ENCODE data around the gene SUMF1. TPM values are rescaled to one million over a fixed set of nuclear protein-coding genes. Genes with fewer than 3 reads are reported as not detected.
A peak's percentile ranks its signal among the peaks of the same experiment; 100 is the strongest.

SUMF1 gene
- total RNA-seq, 1 donor from 2014 or later, result 21.7 TPM

DNA sequence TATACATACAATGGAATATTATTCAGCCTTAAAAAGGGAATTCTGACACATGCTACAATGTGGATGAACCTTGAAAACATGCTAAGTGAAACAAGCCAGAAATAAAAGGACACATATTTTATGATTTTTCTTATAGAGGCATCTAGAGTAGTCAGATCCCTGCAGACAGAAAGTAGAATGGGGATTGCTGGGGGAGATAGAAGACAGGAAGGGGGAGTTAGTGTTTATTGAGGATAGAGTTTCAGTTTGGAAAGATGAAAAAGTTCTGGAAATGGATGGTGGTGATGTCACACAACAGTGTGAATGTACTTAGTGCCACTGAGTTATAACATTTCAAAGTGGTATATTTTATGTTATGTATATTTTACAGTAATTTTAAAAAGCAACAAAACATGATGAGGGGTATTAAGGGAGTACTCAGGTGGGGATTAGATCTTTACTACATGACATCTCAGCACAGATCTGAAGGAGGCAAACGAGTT is 30.8 kb upstream of the SUMF1 start:
- ATAC-seq (no peak), DNase-seq (ENCODE audit: low spot score) (no peak)

DNA sequence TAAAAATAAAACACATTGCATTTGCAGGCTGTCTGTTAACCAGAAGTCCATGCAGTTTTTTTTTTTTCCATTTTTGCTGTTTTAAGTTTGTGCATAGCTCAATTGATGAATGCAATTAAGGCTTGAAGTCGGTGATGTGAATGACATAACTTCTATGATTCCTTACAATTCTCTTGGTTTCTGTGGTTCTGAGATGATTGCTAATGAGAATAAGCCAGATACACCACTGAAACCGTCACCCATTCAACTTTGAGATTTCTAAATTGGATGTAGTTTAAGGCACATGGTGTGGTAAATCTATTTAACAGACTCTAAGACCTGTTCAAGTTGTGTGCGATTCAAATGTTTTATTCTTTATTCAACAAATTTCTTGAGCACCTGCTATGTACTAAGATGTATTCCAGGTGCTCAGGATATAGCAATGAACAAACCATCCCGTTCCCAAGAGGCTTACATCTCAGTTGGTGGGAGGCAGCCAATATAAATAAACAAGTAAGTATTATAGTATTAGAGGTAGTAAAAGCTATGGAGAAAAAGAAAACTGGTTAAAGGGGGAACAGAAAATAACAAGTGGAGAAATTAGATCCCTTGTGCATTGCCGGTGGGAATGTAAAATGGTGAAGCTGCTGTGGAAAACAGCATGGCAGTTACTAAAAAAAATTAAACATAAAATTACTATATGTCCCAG is 30.1 kb upstream of the SUMF1 start:
- ATAC-seq (no peak), DNase-seq (ENCODE audit: low spot score) (no peak)

DNA sequence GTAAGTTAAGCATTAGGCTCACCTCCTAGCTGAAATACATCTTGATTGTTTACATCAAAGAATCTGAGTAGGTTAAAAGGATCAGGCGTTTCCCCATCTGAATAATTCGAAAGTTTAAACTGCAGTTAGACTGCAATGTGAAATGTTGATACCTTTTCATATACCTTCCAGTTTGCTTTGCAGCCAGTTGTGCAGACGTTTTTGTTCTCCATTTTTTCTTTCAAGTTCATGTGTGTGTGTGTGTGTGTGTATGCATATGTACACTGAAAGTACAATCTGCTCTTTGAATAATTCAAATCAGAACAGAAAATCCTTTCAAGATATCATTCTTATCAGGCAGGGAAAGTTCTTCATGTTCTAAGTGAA is 29.0 kb upstream of the SUMF1 start:
- DNase-seq (ENCODE audit: low spot score), result no peak

DNA sequence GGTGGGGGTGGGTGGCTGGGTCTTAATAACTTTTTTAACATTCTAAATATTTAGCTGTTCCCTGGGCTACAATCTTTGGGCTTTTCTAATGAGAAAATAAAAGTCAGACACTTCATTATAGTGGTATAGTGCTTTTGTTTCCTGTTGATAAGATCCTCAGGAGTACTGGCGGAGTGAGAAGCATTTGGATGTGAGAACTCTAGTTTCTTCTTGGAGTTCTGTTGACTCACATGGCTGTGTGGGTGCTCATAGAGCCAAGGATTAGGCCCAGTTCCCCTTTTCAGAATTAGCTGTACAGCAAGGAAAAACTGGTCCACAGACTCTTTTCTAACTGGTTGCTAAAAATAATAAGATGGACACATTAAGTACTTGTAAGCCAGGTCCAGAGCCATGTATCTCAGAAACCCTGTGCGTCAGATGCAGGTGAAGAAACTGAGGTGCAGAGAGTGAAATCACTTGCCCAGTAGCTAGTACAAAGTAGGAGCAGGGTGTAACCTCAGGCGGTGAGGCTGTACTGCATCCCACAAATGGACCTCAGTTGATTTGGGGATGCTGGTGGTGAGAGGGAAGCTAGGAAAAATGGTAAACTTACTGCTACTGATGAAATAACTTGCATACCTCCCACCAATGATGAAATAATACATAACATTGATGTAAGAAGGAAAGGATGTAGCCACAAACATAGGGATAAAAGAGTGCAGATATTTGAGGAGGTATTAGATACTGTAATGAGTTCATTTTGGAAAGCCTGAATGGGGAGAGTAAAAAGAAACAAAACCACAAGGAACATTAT is 28.4 kb upstream of the SUMF1 start:
- DNase-seq (ENCODE audit: low spot score) (no peak), ATAC-seq (no peak)

More for the DNA sequence above, 29.0 kb upstream of the SUMF1 start:
- ATAC-seq, result no peak

DNA sequence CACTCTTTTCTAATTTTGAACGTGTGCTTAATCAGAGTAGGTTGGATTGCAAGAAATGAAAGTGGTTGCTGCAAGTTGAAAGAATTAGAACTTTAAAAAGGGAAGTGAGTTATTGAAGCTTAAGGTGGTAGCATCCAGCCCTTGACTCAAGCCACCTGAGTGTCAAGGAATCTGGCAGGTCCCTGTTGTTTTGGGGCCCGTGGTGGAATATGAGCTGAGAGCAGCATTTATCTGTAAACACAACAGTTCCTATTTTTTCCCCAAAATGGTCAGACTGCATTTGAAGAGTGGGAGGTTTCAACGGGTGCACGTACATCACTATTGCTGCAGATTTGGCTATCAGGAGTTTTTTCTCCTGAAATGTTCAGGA is 27.8 kb upstream of the SUMF1 start:
- no peak for DNase-seq (ENCODE audit: low spot score)
- ATAC-seq, result no peak

DNA sequence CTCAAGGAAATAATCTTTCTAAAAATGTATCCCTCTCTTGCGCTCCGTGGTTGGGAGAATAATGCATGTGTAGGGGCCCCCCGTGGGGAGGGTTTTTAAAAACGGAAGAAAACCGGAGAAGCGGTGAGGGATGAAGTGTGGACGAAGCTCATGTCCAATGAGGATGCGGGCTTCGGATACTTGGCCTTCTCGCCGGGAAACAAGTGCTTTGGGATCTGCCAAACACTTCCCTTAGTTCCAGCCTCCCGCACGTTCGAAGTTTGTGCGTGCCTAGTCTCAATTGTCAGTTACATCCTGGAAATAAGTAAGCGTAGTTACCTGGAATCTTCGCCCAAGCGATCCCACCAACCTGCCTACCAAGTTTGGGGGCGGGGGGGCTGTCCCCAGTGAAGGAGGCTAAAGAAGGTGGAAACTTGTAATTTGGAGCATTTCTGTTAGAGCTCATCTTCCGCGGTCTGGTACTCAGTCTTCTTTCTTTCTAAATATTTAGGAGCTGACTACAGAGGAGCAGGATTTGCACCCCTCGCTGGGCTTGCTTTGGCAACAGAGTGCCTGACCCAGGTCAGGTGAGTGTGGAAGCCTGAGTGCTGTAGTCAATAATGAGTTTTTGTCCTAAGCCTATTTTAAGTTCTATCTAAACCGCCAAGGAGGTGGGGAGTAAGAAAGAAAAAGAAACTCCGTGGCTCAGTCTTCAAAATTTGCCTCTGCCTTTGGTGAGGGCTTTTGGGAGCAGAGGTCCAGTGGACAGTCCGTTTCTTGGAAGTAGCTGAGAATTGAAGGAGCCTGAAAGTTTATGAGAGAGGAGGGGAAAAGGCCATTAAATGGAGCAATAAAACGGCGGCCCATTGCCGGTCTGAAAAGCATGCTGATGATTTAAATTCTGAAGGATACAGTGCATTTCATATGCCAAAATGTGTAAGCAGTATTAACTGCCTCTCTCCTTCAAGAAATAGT is 27.1 kb upstream of the SUMF1 start:
- no peak for ATAC-seq
- no peak for DNase-seq (ENCODE audit: low spot score)

DNA sequence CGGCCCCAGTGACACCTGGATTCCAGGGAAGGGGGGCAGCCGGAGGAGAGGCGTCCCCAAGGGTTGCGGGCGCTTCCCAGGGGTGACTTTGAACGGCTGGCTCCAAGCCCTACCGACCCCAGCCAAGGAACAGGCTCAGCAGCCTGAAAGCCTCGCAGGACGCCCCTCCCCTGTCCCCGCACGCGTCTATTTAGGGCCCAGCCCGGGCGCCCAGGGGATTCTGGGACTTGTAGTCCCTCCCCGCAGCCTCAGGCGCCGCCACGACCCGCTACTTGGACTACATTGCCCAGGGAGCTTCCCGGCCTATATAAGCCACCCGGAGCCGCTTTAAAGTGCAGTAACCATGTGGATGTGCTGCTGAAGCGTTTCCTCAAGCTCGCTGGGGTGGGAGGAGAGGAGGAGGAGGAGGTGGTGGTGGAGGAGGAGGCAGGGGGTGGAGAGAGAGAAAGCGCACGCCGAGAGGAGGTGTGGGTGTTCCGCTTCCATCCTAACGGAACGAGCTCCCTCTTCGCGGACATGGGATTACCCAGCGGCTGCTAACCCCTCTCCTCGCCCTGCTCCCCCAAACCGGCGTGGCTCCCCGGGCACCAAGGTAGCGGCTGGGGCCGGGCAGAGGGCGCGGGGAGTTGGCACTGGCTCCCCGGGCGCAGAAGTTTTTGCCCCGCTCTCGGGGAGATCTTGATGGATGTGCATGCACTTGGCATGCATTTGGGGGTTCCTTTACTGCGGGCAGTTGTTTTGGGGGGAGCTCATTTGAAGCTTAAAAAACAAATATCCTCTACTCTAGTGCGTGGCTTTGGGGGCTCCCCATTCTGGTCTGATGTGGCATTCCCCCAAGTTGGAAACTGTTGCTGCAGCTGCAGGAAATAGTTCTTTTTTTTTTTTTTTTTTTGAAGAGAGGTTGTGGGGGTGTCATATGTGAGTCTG is 26.2 kb upstream of the SUMF1 start, which contains the start of gene ITPR1:
Gene ITPR1 (plus strand): TSS at position 335 of the 927 bp plus-strand sequence. CDS start 23,144 bp downstream, outside the sequence.
- ATAC-seq, result peak; percentile 97
- peak; percentile 98 for DNase-seq (ENCODE audit: low spot score)

DNA sequence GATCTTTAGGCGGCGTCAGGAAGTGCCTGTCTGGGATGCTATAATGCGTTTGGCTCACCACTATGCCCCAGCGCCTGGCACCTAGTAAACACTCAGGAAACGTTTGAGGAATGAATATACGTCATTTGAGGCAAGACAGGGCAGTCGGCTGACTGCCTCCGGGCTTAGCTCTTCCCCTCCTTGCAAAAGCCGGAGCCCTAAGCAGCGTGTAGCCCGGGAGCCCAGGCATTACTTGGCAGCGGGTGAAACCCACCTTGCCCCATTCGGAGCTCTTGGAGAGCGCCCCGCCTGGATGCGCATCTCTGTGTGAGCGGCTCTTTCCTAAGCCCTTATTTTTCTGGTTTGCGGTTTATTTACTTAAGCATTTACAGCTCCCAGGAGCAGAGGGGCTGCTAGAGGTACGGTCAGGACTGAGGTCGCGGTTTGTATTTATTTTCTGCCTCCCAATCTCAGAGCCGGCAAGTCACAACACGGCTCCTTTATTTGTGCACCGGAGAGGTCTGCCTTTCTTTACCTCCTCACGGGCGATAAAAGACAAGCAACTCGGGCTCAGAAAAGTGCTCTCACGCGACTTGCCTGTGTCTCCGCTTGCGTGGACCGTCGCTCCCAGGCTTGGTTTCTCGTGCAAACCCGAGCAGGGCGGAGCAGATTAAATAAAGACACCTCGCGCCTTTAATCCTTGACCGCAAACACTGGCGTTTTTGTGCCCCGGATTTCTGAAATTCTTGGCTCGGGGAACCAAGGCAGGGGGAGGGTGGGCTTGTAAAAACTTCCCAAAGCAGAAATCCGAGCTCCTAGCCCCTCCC is 25.3 kb upstream of the SUMF1 start:
- peak; percentile 54 for ATAC-seq
- DNase-seq (ENCODE audit: low spot score), result peak; percentile 53

DNA sequence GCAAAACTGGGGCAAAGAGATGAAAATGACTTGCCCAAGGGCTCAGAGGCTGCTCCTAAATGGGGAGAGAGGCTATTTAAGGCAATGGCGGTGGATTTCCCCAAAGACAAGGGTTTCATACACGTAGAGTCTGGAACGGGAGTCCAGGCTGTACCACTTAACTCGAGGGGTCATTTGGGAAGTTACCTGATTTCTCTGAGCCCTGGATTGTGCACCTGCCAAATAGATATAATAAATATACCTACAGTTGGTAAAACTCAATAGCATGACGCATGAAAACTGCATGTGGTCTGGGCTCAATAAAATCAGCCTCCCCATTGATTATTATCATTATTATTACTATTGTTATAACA is 24.8 kb upstream of the SUMF1 start:
- no peak for DNase-seq (ENCODE audit: low spot score)
- no peak for ATAC-seq

DNA sequence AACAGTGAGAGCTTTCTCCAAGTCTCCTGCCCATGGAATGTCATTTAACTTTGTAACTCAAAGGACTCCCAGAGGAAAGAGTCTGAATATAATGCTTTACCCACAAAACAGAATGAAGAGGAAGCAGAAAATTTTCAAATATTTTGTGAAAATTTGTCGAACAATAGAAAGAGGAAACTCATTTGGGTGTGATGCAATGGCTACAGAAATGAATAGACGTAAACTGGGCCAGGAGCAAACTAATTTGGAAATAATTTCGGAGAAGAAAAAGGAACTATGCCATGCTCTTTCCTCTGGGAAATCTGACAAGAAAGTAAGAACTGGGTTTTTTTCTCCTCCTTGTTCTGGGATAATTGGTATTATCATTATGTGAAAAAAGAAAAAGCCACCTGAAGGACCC is 11.2 kb upstream of the SUMF1 start:
- DNase-seq (ENCODE audit: low spot score) (no peak), ATAC-seq (no peak)

DNA sequence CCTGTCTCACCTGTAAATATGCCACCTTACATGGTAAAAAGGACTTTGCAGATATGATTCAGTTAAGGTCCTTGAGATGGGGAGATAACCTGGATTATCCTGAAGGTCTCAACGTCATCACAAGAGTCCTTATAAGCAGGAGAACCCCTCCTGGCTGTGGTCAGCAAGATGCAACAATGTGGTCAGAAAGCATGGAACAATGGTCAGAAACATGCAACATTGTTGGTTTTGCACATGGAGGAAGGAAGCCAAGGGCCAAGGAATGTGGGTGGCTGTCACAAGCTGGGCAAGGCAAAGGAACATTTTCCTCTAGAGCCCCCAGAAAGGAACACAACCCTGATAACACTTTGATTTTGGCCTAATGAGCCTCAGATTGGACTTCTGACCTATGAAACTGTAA is 9.4 kb upstream of the SUMF1 start:
- ATAC-seq, result no peak

DNA sequence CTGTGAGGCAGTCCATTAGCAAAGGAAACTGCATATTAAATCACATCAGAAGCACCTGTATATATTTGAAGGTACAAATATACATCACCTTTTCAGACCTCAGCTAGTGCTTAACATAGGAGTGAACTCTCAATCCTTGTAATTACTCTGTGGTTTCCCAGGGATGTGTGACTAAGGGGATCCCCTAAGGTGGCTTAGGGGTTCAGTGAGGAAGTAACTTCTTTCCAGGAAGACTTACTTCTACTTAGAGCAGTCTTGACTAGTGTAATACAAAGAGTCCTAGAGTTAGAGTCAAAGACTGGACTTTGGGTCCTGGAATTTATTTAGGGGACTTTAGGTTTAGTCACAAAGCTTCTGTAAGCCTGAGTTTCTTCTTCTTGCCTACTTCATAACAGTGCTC is 8.7 kb upstream of the SUMF1 start:
- DNase-seq (ENCODE audit: low spot score) (no peak), ATAC-seq (no peak)

More for the DNA sequence above, 9.4 kb upstream of the SUMF1 start:
- no peak for DNase-seq (ENCODE audit: low spot score)

DNA sequence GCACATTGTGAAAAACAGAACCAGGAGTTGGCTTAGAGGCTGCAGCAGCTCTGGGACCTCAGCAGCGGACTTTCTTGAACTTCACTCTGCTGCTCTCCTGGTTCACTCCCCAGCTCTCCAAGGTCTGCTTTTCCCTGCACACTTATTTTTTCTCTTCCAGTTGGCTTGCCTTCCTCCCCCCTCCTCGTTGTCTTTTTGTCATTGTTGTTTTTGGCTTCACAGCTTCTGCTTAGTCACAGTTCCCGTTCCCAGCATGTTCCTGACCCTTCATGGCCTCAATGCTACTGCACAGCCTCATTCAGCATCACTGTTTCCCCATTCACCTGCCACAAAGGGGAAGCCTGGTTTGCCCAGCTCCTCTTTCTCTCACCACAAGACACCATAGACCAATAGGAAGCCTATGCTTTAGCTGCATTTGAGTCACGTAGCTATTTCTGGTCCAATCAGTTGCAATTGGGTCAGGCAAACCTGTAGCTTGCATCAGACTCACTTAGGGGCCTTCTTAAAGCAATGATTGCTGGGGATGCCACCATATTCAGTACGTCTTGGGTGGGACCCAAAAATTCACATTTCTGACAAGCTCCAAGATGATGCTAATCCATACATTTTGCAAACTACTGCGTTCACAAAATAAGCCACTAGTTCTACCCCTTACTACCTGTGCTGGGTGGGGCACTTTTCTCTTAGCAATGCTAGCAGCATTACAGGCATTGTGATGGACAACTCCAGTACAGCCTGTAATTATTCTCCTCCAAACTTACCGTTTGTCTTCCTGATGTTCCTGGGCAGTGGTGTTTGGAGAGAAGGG is 7.8 kb upstream of the SUMF1 start:
- DNase-seq (ENCODE audit: low spot score) (peak; percentile 55), ATAC-seq (peak; percentile 77)

DNA sequence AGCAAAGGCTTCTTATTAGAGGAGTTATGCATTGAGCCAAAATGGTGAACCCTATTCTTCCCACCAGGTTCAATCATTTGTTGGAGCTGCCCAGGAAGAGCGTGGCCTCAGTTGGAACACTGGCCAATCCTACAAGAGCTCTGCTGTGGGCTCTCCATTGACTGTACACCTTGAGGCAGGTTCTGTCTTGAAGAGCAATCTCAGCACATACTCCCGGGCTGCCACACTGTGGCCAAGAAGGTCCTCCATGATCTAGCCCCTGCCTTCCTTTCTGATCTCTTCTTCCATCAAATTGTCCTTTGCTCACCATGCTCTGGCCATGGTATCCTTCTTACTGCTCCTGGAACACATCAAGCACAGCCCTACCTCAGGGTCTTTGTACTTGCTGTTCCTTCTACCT is 5.7 kb upstream of the SUMF1 start:
- ATAC-seq (no peak), DNase-seq (ENCODE audit: low spot score) (no peak)

DNA sequence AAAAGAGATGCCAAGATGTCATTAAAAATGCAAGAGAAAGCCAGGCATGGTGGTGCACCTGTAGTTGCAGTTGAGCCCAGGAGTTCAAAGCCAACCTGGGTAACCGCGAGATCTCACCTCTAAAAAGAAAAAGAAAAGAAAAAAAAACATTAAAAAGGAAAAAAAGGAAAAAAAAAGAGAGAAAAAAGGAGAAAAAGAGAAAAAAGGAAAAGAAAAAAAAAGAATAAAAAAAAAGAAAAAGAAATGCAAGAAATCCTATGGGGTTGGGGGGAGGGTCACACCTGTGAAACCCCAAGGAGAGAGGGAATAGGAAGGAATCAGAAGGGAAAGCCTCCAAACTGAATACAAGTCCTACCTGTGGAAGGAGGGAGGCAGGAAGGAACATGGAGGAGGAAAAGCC is 5.2 kb upstream of the SUMF1 start:
- DNase-seq (ENCODE audit: low spot score), result no peak
- ATAC-seq, result no peak

DNA sequence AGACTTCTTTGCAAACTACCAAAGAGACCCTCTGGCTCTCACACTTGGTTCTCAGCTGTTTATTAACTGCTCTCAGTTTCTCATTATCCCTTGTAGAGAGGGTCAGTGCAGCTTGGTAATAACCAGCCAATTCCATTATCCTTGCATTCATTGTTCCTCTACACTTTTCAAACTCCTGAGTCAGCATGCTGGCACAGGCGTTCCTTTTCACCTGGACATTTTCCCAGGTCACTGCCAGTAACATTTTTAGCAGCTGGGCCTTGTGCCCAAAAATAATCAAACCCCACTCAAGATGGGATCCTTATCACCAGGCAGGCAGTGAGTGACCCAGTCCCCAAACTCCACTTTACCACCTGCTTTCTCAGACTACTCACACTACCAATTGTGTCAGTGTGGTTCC is 4.8 kb upstream of the SUMF1 start:
- DNase-seq (ENCODE audit: low spot score), result peak; percentile 62
- peak; percentile 57 for ATAC-seq

DNA sequence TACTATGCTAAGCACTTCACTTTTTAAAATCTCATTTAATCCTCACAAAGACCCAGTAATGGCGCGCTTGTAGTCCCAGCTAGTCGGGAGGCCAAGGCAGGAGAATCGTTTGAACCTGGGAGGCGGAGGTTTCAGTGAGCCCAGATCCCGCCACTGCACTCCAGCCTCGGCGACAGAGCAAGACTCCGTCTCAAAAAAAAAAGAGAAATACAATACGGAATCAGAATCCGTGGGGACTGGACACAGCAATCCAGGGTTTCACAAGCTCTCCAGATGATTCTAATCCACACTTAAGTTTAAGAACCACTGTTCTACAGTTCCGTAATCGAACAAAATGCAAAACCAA is 426 bp upstream of the SUMF1 start:
- no peak for DNase-seq (ENCODE audit: low spot score)

DNA sequence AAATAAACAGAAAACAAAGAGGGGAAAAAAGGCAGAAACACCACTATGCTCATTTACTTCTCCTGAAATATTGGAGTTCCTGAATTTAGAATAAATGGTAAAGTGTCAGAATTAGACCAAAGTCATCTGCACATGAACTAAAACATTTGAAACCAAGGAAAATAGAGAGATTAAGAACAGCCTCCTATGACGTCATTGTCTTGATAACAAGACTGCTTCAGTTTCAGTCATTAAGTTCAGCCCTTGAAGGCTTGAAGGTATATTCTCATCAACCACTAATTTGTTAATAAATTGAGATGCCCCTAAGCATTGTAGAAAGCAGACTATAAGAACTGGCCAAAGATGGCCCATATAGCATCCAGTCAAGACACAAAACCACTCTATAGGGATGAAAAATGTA is 2.5 kb downstream of the SUMF1 start:
- ATAC-seq (no peak), DNase-seq (ENCODE audit: low spot score) (no peak)

More for the DNA sequence above, 426 bp upstream of the SUMF1 start:
- ATAC-seq, result no peak

All from left lobe of liver (tissue), 2 donors.